ENCODE measurements around the gene TMEM31.

TMEM31 gene

GRCh38 chrX:103730796-103731493, 20.2 kb downstream of the TMEM31 start (continued):
- TF ChIP-seq PRDM6 (tag by site-specific recombination; IDR thresholded peaks at IDR 0.05) (peak; percentile 53), ZNF600 (tag by site-specific recombination; IDR thresholded peaks at IDR 0.05) (peak; percentile 39; the same call in 1 of the 2 replicates), ZNF677 (tag by site-specific recombination; IDR thresholded peaks at IDR 0.05) (no peak), PBX3 (CRISPR knock-in tag; IDR thresholded peaks at IDR 0.05) (no peak), KLF7 (tag by site-specific recombination; IDR thresholded peaks at IDR 0.05; ENCODE audit: borderline replicate concordance) (no peak), ZNF366 (tag by site-specific recombination; conservative IDR thresholded peaks at IDR 0.05) (peak; percentile 71; the same call in 1 of the 2 replicates), ZNF239 (tag by site-specific recombination; IDR thresholded peaks at IDR 0.05) (no peak), ZBTB21 (tag by site-specific recombination; IDR thresholded peaks at IDR 0.05) (peak; percentile 82), ZNF792 (tag by site-specific recombination; IDR thresholded peaks at IDR 0.05) (no peak), KLF1 (tag by site-specific recombination; IDR thresholded peaks at IDR 0.05) (no peak), ZNF629 (tag by site-specific recombination; IDR thresholded peaks at IDR 0.05) (peak; percentile 93), ZNF311 (tag by site-specific recombination; IDR thresholded peaks at IDR 0.05; ENCODE audit: borderline replicate concordance) (no peak), ZEB2 (tag by site-specific recombination; IDR thresholded peaks at IDR 0.05) (0 out of 2 replicates have a peak, but pooled peaks have one; percentile 36), ZBTB17 (tag by site-specific recombination; IDR thresholded peaks at IDR 0.05) (peak; percentile 77), ZBTB48 (tag by site-specific recombination; IDR thresholded peaks at IDR 0.05) (peak; percentile 48; the same call in 1 of the 2 replicates), ZIC2 (tag by site-specific recombination; IDR thresholded peaks at IDR 0.05) (peak; percentile 65), ZNF280C (tag by site-specific recombination; IDR thresholded peaks at IDR 0.05) (no peak), ZNF391 (tag by site-specific recombination; IDR thresholded peaks at IDR 0.05; ENCODE audit: borderline replicate concordance, low read depth) (no peak), ZNF23 (tag by site-specific recombination; IDR thresholded peaks at IDR 0.05; ENCODE audit: borderline replicate concordance) (no peak), ZNF548 (tag by site-specific recombination; IDR thresholded peaks at IDR 0.05) (no peak), KLF8 (tag by site-specific recombination; IDR thresholded peaks at IDR 0.05) (peak; percentile 59), ZNF513 (tag by site-specific recombination; IDR thresholded peaks at IDR 0.05) (no peak), ZNF140 (tag by site-specific recombination; IDR thresholded peaks at IDR 0.05) (no peak), HOXD13 (CRISPR knock-in tag; IDR thresholded peaks at IDR 0.05; ENCODE audit: borderline replicate concordance) (no peak), ZNF830 (tag by site-specific recombination; IDR thresholded peaks at IDR 0.05; ENCODE audit: low read depth) (no peak), ZNF324 (tag by site-specific recombination; IDR thresholded peaks at IDR 0.05) (no peak), OSR2 (tag by site-specific recombination; IDR thresholded peaks at IDR 0.05) (no peak)
- TF ChIP-seq, protein P1, sequence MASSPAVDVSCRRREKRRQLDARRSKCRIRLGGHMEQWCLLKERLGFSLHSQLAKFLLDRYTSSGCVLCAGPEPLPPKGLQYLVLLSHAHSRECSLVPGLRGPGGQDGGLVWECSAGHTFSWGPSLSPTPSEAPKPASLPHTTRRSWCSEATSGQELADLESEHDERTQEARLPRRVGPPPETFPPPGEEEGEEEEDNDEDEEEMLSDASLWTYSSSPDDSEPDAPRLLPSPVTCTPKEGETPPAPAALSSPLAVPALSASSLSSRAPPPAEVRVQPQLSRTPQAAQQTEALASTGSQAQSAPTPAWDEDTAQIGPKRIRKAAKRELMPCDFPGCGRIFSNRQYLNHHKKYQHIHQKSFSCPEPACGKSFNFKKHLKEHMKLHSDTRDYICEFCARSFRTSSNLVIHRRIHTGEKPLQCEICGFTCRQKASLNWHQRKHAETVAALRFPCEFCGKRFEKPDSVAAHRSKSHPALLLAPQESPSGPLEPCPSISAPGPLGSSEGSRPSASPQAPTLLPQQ (tag by site-specific recombination; IDR thresholded peaks at IDR 0.05) = peak; percentile 68; the same call in 1 of the 2 replicates
- TF ChIP-seq, protein P2, sequence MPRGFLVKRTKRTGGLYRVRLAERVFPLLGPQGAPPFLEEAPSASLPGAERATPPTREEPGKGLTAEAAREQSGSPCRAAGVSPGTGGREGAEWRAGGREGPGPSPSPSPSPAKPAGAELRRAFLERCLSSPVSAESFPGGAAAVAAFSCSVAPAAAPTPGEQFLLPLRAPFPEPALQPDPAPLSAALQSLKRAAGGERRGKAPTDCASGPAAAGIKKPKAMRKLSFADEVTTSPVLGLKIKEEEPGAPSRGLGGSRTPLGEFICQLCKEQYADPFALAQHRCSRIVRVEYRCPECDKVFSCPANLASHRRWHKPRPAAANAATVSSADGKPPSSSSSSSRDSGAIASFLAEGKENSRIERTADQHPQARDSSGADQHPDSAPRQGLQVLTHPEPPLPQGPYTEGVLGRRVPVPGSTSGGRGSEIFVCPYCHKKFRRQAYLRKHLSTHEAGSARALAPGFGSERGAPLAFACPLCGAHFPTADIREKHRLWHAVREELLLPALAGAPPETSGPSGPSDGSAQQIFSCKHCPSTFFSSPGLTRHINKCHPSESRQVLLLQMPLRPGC (tag by site-specific recombination; IDR thresholded peaks at IDR 0.05) = no peak

All from HEK293 (cell line).